ENCODE measurements around the gene RPL13.

The RPL13 gene

GRCh38 chr16:89545044-89545830, 15.2 kb upstream of the RPL13 start:
- DNase-seq, result no peak

GRCh38 chr16:89545831-89546574, 14.5 kb upstream of the RPL13 start:
- no peak for DNase-seq

DNA sequence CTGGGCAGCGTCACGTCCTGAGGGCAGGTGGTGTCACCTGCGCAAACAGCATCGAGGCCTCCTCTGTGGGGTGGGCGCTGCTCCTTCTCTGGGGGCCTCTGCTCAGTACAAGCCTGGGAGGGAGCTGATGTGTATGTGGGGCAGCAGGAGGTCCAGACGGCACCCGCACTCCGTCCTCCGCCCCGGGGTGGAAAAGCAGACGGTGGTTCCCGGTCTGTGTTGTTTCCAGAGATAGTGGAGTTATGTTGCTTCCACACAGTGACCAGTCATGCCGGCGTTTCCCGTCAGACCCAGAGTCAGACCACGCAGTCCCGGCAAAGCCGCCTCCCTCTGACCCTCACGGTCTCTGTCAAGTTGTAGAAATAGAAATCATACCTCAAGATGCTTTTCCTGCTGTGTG, 13.7 kb upstream of the RPL13 start:
- DNase-seq, result no peak

DNA sequence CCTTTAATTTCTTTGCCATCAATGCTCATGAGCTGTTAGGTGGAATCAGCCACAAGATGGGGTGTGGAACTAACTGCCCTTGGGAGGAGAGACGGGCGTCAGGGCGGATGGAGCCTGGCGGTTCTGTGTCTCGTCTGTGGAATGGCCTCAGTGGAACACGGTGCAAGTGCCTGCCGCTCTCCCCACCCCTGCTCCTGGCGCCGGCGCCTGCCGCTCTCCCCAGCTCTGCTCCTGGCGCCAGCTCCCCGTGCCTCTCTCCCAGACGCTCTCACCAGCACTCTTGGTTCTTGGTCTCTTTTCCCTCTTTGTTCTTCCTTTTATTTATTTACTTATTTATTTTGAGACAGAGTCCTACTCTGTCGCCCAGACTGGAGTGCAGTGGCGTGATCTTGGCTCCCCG, 13.2 kb upstream of the RPL13 start:
- DNase-seq, result no peak

GRCh38 chr16:89547860-89548259, 12.6 kb upstream of the RPL13 start:
- DNase-seq, result no peak

DNA sequence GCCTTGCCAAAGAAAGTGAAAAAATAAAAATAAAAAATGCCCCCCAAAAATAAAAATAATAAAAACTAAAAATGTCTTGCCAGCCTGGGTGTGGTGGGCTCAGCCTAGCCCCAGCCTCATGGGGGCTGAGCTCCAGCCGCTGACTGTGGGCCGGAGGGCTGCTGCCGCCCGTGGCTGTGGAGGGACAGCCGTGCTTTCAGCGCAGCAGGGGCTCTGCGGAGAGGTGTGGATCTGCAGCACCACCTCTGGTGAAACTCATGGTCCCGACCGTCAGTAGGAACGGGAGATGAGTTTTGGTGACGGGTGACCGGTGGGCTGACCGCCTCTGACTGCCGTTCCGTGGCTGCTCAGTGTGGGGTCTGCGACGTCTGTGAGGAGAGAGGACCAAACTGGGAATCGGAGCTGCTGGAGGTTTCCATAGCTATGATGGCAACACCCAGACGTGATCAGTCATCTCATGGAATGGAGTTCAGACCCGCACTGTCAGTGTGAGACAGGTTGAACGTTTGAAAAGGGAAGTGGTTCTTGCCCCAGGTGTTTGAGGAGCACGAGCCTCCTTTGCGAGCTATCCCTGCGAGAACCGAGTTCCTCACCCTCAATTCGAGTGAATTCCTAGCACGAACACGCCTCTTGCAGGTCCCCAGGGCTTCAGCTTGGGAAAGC, 12.0 kb upstream of the RPL13 start:
- no peak for DNase-seq

- no peak for DNase-seq
These were observed 11.3 kb upstream of the RPL13 start for GRCh38 chr16:89549007-89549700.

DNA sequence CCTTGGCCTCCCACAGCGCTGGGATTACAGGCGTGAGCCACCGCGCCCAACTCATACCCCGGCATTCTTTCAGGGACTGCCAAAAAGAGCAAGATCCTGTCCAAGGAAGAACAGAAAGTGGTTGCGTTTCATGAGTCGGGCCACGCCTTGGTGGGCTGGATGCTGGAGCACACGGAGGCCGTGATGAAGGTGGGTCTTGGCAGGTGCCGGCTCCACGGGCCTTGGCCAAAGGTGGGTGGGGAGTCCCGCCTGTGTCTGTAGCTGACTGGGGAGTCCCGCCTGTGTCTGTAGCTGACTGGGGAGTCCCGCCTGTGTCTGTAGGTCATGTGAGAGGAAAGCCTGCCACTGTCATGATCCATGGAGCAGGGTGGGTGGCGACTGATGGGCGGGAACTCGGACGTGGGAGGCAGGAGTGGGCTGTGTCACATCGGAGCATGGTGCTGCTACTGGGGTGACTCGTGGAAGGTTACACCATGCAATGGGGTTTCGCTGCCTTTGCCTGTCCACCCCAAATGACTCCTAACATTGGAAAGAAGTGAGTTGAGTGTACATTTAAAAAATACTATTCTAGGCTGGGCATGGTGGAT, 10.0 kb upstream of the RPL13 start:
- DNase-seq, result no peak

DNA sequence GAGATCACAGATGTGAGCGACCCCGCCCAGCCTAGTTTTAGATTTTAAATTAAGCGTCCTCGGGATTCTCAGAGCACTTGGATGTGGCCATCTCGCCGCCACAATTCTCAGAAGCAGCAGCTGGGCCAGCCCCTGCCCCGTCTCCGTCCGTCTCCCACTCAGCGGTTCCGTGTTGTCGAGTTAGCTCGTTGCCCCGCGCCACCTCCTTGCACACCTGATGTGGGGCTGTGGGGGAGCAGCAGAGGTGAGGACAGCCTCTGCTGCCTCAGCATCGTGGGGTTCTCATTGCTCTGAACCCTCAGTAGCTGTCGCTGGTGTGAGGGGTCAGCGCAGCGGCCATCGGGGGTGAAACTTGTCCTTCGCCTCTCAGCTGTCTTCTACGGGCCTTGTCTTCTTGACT, 8.2 kb upstream of the RPL13 start:
- no peak for DNase-seq

DNA sequence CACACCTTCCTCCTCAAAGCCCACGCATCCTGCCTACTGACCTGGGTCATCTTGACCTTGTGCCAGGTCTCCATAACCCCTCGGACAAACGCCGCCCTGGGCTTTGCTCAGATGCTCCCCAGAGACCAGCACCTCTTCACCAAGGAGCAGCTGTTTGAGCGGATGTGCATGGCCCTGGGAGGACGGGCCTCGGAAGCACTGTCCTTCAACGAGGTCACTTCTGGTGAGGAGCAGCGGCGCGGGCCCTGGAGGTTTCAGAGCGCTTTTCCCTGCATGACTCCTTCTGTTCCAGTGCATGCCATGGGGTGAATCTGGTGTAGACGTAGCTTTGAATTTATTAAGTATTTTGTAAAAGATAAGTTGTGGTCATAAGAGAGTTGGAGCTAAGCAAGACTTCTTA, 7.6 kb upstream of the RPL13 start:
- DNase-seq, result no peak

DNA sequence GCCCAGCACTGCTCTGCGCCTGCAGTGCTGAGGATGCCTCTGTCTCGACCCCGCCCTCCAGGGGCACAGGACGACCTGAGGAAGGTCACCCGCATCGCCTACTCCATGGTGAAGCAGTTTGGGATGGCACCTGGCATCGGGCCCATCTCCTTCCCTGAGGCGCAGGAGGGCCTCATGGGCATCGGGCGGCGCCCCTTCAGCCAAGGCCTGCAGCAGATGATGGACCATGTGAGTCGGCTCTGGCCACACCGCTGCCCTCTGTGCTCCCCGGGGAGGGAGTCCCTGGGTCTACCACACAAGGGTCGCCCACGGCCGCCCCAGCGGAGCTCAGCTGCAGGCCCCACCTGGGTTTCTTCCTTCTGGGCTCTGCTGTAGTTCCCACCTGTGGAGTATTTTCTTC, 6.7 kb upstream of the RPL13 start:
- DNase-seq, result no peak

GRCh38 chr16:89554343-89554742, 6.1 kb upstream of the RPL13 start:
- DNase-seq, result no peak

- DNase-seq, result no peak
These were observed 5.2 kb upstream of the RPL13 start for GRCh38 chr16:89555265-89555664.

DNA sequence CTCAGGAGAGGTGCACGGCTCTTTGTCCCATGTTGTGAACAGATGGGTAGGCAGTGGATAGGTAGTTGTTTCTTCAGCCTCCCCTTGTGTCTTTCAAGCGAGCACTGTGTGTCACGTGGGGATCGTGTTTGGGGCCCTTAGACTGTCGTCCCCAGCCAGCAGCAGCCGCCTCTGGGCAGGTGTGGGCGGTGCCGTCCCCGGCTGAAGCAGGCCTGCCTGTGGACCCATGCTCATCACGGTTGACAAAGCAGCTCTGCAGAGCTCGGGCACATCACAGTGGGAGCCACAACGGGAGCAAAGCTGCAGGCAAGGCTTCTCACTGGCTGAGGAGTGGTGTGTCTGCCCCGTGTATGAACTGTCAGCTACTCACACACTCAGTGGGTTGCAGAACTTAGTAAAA, 4.7 kb upstream of the RPL13 start:
- DNase-seq, result no peak

- DNase-seq, result peak; percentile 85
These were observed 3.5 kb upstream of the RPL13 start for GRCh38 chr16:89556750-89557689.

GRCh38 chr16:89557690-89558490, 2.6 kb upstream of the RPL13 start:
- DNase-seq, result no peak

GRCh38 chr16:89561142-89561883, 831 bp downstream of the RPL13 start:
- no peak for DNase-seq

DNA sequence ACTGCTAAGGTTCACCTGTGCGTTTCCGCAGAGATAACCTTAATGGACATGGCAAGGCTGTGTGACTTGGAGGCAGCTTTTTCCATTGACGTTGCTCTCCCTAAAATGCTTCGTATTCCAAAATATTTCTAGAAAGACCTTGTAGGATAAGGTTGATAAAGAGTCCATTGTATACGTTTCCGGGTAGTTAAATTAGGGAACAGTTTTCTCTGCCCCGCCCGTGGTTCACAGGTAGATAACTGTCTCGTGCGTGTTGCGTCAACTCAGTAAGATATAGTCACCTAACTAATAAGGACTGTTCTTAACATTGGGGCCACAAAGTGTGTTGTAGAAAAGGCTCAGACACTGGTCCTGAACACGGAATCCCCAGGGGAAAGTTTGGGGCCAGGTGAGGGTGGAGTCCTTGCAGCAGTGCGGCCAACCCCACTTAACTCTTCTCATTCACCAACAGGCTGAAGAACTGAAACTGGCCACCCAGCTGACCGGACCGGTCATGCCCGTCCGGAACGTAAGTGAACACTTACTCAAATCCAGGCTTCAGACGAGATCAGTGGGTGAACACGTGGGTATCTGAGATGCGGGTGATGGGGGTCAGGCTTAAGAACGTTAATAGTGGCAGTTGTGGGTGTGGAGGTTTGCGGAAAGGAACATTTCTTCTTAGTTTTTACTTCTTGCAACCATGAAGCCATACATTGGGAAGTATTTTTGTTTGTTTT, 1.6 kb downstream of the RPL13 start:
- no peak for DNase-seq

- no peak for DNase-seq
These were observed 2.5 kb downstream of the RPL13 start for GRCh38 chr16:89562939-89563338.
